ENCODE measurements around the gene FGD3. TPM values are rescaled to one million over a fixed set of nuclear protein-coding genes. Genes with fewer than 3 reads are reported as not detected.
"Not testable (repeated sequence)": the region's sequence is repeated elsewhere in the genome, so short reads cannot be mapped to it uniquely, and the experiment has no call there.

The FGD3 gene
- total RNA-seq, 2 donors from 2014 or later, result 70.6 to 80.2 TPM

- H3K4me3 Mint-ChIP-seq, result no peak overlapping the region
- peaks cover 34% of the 10 kb centered on the region for H3K4me1 Mint-ChIP-seq
- H3K9me3 Mint-ChIP-seq, result no peaks in the 10 kb centered on the region
- H3K27me3 Mint-ChIP-seq, result no peaks in the 10 kb centered on the region
- H3K36me3 Mint-ChIP-seq (ENCODE audit: low read depth), result peaks cover 98% of the 10 kb centered on the region
- peak overlapping the region; percentile 67 for H3K27ac Mint-ChIP-seq
- no peak for ATAC-seq (replicated peaks)
Observed at GRCh38 chr9:93002700-93003099, 55.4 kb downstream of the FGD3 start.

- peak; percentile 89 for ATAC-seq (replicated peaks)
- Mint-ChIP-seq H3K4me1 (peaks cover 28% of the 10 kb centered on the region), H3K27ac (peak overlapping the region; percentile 78), H3K4me3 (peak overlapping the region; percentile 39), H3K9me3 (no peaks in the 10 kb centered on the region), H3K27me3 (no peaks in the 10 kb centered on the region), H3K36me3 (ENCODE audit: low read depth) (peaks cover 98% of the 10 kb centered on the region)
Observed at GRCh38 chr9:93003552-93004407, 56.5 kb downstream of the FGD3 start.

GRCh38 chr9:93004561-93004960 lies 57.2 kb downstream of the FGD3 start:
- peaks cover 99% of the 10 kb centered on the region for H3K36me3 Mint-ChIP-seq (ENCODE audit: low read depth)

GRCh38 chr9:93005876-93006275 lies 58.6 kb downstream of the FGD3 start:
- Mint-ChIP-seq H3K27me3 (no peaks in the 10 kb centered on the region), H3K4me3 (no peak overlapping the region)

More at GRCh38 chr9:93004561-93004960, 57.2 kb downstream of the FGD3 start:
- Mint-ChIP-seq H3K27ac (peak overlapping the region; percentile 78), H3K27me3 (no peaks in the 10 kb centered on the region), H3K4me3 (no peak overlapping the region), H3K9me3 (no peaks in the 10 kb centered on the region), H3K4me1 (peaks cover 28% of the 10 kb centered on the region)
- ATAC-seq (replicated peaks), result no peak

GRCh38 chr9:93007529-93008058 lies 60.3 kb downstream of the FGD3 start:
- no peaks in the 10 kb centered on the region for H3K9me3 Mint-ChIP-seq
- no peak overlapping the region for H3K4me3 Mint-ChIP-seq
- no peak overlapping the region for H3K27ac Mint-ChIP-seq
- H3K36me3 Mint-ChIP-seq (ENCODE audit: low read depth), result peaks cover 98% of the 10 kb centered on the region
- ATAC-seq (replicated peaks), result no peak
- no peaks in the 10 kb centered on the region for H3K27me3 Mint-ChIP-seq
- H3K4me1 Mint-ChIP-seq, result peaks cover 13% of the 10 kb centered on the region

More at GRCh38 chr9:93005876-93006275, 58.6 kb downstream of the FGD3 start:
- no peak overlapping the region for H3K27ac Mint-ChIP-seq
- H3K4me1 Mint-ChIP-seq, result peaks cover 25% of the 10 kb centered on the region
- no peak for ATAC-seq (replicated peaks)
- no peaks in the 10 kb centered on the region for H3K9me3 Mint-ChIP-seq
- H3K36me3 Mint-ChIP-seq (ENCODE audit: low read depth), result peaks cover 100% of the 10 kb centered on the region

GRCh38 chr9:93008457-93008856 lies 61.1 kb downstream of the FGD3 start:
- no peaks in the 10 kb centered on the region for H3K9me3 Mint-ChIP-seq
- H3K27ac Mint-ChIP-seq, result peak overlapping the region; percentile 46
- no peak for ATAC-seq (replicated peaks)
- H3K4me1 Mint-ChIP-seq, result peaks cover 12% of the 10 kb centered on the region
- H3K27me3 Mint-ChIP-seq, result no peaks in the 10 kb centered on the region
- no peak overlapping the region for H3K4me3 Mint-ChIP-seq
- peaks cover 98% of the 10 kb centered on the region for H3K36me3 Mint-ChIP-seq (ENCODE audit: low read depth)

- Mint-ChIP-seq H3K36me3 (ENCODE audit: low read depth) (peaks cover 98% of the 10 kb centered on the region), H3K4me3 (no peak overlapping the region), H3K27me3 (no peaks in the 10 kb centered on the region), H3K4me1 (peaks cover 2% of the 10 kb centered on the region), H3K27ac (peak overlapping the region; percentile 78), H3K9me3 (no peaks in the 10 kb centered on the region)
- ATAC-seq (replicated peaks), result no peak
Observed at GRCh38 chr9:93009337-93010015, 62.2 kb downstream of the FGD3 start.

- H3K27me3 Mint-ChIP-seq, result no peaks in the 10 kb centered on the region
- peaks cover 98% of the 10 kb centered on the region for H3K36me3 Mint-ChIP-seq (ENCODE audit: low read depth)
- H3K27ac Mint-ChIP-seq, result peak overlapping the region; percentile 78
- no peak for ATAC-seq (replicated peaks)
- H3K4me3 Mint-ChIP-seq, result no peak overlapping the region
- H3K4me1 Mint-ChIP-seq, result no peaks in the 10 kb centered on the region
- no peaks in the 10 kb centered on the region for H3K9me3 Mint-ChIP-seq
Observed at GRCh38 chr9:93010056-93010455, 62.7 kb downstream of the FGD3 start.

- no peaks in the 10 kb centered on the region for H3K9me3 Mint-ChIP-seq
- no peak for ATAC-seq (replicated peaks)
- H3K4me3 Mint-ChIP-seq, result no peak overlapping the region
- H3K4me1 Mint-ChIP-seq, result no peaks in the 10 kb centered on the region
- no peaks in the 10 kb centered on the region for H3K27me3 Mint-ChIP-seq
- peak overlapping the region; percentile 78 for H3K27ac Mint-ChIP-seq
- H3K36me3 Mint-ChIP-seq (ENCODE audit: low read depth), result peaks cover 98% of the 10 kb centered on the region
Observed at GRCh38 chr9:93010704-93011103, 63.4 kb downstream of the FGD3 start.

- Mint-ChIP-seq H3K4me1 (no peaks in the 10 kb centered on the region), H3K9me3 (no peaks in the 10 kb centered on the region), H3K4me3 (no peak overlapping the region), H3K27ac (no peak overlapping the region), H3K27me3 (no peaks in the 10 kb centered on the region), H3K36me3 (ENCODE audit: low read depth) (peaks cover 98% of the 10 kb centered on the region)
- no peak for ATAC-seq (replicated peaks)
Observed at GRCh38 chr9:93011114-93011513, 63.8 kb downstream of the FGD3 start.

- Mint-ChIP-seq H3K27me3 (no peaks in the 10 kb centered on the region), H3K9me3 (no peaks in the 10 kb centered on the region), H3K4me3 (no peak overlapping the region), H3K27ac (peak overlapping the region; percentile 73), H3K36me3 (ENCODE audit: low read depth) (peaks cover 96% of the 10 kb centered on the region), H3K4me1 (no peaks in the 10 kb centered on the region)
- ATAC-seq (replicated peaks), result no peak
Observed at GRCh38 chr9:93012963-93013855, 65.9 kb downstream of the FGD3 start.

GRCh38 chr9:93013856-93014582 lies 66.7 kb downstream of the FGD3 start:
- ATAC-seq (replicated peaks), result no peak
- Mint-ChIP-seq H3K4me3 (no peak overlapping the region), H3K4me1 (no peaks in the 10 kb centered on the region), H3K9me3 (no peaks in the 10 kb centered on the region), H3K36me3 (ENCODE audit: low read depth) (peaks cover 96% of the 10 kb centered on the region), H3K27ac (peak overlapping the region; percentile 73), H3K27me3 (no peaks in the 10 kb centered on the region)

- H3K4me3 Mint-ChIP-seq; H3K9me3 Mint-ChIP-seq; H3K4me1 Mint-ChIP-seq; H3K27ac Mint-ChIP-seq; H3K27me3 Mint-ChIP-seq; ATAC-seq (replicated peaks): not testable (repeated sequence)
- peaks cover 93% of the 10 kb centered on the region for H3K36me3 Mint-ChIP-seq (ENCODE audit: low read depth)
Observed at GRCh38 chr9:93015190-93015589, 67.9 kb downstream of the FGD3 start.
